HG03280 (cell line): ENCODE results near the gene MYH4.

Experiments
- ATAC-seq: cut with Tn5 transposase; IDR thresholded peaks from one replicate; pipeline ENCODE4 v1.9.1; 2021; ENCODE audit warnings: mild to moderate bottlenecking, moderate library complexity; ENCODE audit not compliant: unreplicated experiment

The MYH4 gene

GRCh38 chr17:10421900-10422542 lies 47.3 kb downstream of the MYH4 start, which contains the start of gene MYH8:
Gene MYH8, minus strand, starts transcription at chr17:10421950. Its CDS starts 1,723 bp downstream, at chr17:10420227.
- no peak for ATAC-seq

GRCh38 chr17:10421211-10421610 lies 48.1 kb downstream of the MYH4 start:
- no peak for ATAC-seq

GRCh38 chr17:10420811-10421210 lies 48.5 kb downstream of the MYH4 start:
- ATAC-seq: no peak

GRCh38 chr17:10417431-10417830 lies 51.9 kb downstream of the MYH4 start:
- ATAC-seq: no peak

- ATAC-seq: no peak
These were observed 54.2 kb downstream of the MYH4 start for GRCh38 chr17:10415161-10415560.

GRCh38 chr17:10403589-10403988 lies 65.8 kb downstream of the MYH4 start:
- ATAC-seq: no peak

- no peak for ATAC-seq
These were observed 71.0 kb downstream of the MYH4 start for GRCh38 chr17:10398352-10398751.

GRCh38 chr17:10396524-10397163 lies 72.7 kb downstream of the MYH4 start:
- ATAC-seq: no peak

GRCh38 chr17:10394201-10394887 lies 75.0 kb downstream of the MYH4 start:
- ATAC-seq: no peak
